H1 (cell line): ENCODE results near the gene HFE. TPM values are rescaled to one million over a fixed set of nuclear protein-coding genes. Genes with fewer than 3 reads are reported as not detected.

Source experiments
- CTCF ChIA-PET: fragments of 300-600 bp; sonication (Branson Sonifier 250); formaldehyde crosslinking; loops from one replicate; lab custom pipeline; 2021; ENCODE audit not compliant: partially characterized antibody; lab: Charles Lee
- POLR2A ChIA-PET: fragments of 300-600 bp; sonication (Branson Sonifier 250); formaldehyde crosslinking; loops from one replicate; lab custom pipeline; 2021; ENCODE audit warnings: inconsistent platforms; ENCODE audit not compliant: partially characterized antibody; lab: Charles Lee
- DNase-seq, 2 experiments: peaks; one replicate each; pipeline versions ENCODE4 v3.0.0 to v3.0.0-alpha.2; 2010 to 2022; ENCODE audit warnings: low spot score in 2 of 2, low read depth in 1 of 2, mixed read lengths in 1 of 2
- FAIRE-seq: peaks from 2 replicates; lab custom pipeline; 2011; peaks lifted over from hg19 to GRCh38; lab: Jason Lieb, UNC
- H2AFZ ChIP-seq: 2 replicates; pipeline ENCODE4 v1.8.1; 2012; ENCODE audit warnings: low read length, inconsistent platforms
- H2AK5ac ChIP-seq: 2 replicates; pipeline ENCODE4 v1.6.1; 2013; ENCODE audit warnings: low read depth, low read length
- H2BK120ac ChIP-seq: replicated peaks from 2 replicates; pipeline ENCODE3; 2013; ENCODE audit warnings: low read depth, low read length, inconsistent platforms
- H2BK12ac ChIP-seq: 2 replicates; pipeline ENCODE4 v1.6.1; 2013; ENCODE audit warnings: low read depth, low read length
- H2BK15ac ChIP-seq: 2 replicates; pipeline ENCODE4 v1.6.1; 2013; ENCODE audit warnings: low read length
- H2BK20ac ChIP-seq: 2 replicates; pipeline ENCODE4 v1.6.1; 2013; ENCODE audit warnings: low read length
- H2BK5ac ChIP-seq: 2 replicates; pipeline ENCODE4 v1.6.1; 2013; ENCODE audit warnings: low read depth, low read length
- H3K14ac ChIP-seq: 2 replicates; pipeline ENCODE4 v1.6.1; 2013; ENCODE audit warnings: inconsistent platforms; ENCODE audit not compliant: insufficient read length
- H3K18ac ChIP-seq: 2 replicates; pipeline ENCODE4 v1.6.1; 2013; ENCODE audit warnings: low read length; ENCODE audit errors: extremely low read depth
- H3K23ac ChIP-seq: 2 replicates; pipeline ENCODE4 v1.6.1; 2013; ENCODE audit warnings: inconsistent platforms; ENCODE audit not compliant: insufficient read length
- H3K23me2 ChIP-seq: 2 replicates; pipeline ENCODE4 v1.6.1; 2013; ENCODE audit warnings: low read depth, low read length
- H3K27ac ChIP-seq: 2 replicates; pipeline ENCODE4 v1.6.1; 2011; ENCODE audit warnings: low read depth, low read length, inconsistent platforms
- H3K27me3 ChIP-seq, 4 experiments: replicated peaks in 1 of 4; 1 replicate in 1 of 4; 2 replicates in 3 of 4; pipeline versions ENCODE4 v1.6.1 to v1.8.1; 2011 to 2013; ENCODE audit warnings: low read length in 3 of 4, mild to moderate bottlenecking in 3 of 4, inconsistent platforms in 2 of 4, mixed read lengths in 2 of 4, moderate library complexity in 1 of 4; ENCODE audit not compliant: control insufficient read depth in 3 of 4, insufficient read depth in 3 of 4; ENCODE audit errors: extremely low read depth in 1 of 4
- H3K36me3 ChIP-seq, 4 experiments: 2 replicates each; pipeline versions ENCODE4 v1.6.1 to v1.8.1; 2011 to 2013; ENCODE audit warnings: mild to moderate bottlenecking in 4 of 4, low read length in 3 of 4, moderate library complexity in 2 of 4, control low read depth in 1 of 4, inconsistent platforms in 1 of 4; ENCODE audit not compliant: insufficient read depth in 4 of 4, control insufficient read depth in 2 of 4
- H3K4ac ChIP-seq: replicated peaks from 2 replicates; pipeline ENCODE3; 2013; ENCODE audit warnings: low read length, low read depth, mixed read lengths, inconsistent platforms; ENCODE audit not compliant: insufficient read length
- H3K4me1 ChIP-seq, 4 experiments: replicated peaks in 1 of 4; 1 replicate in 1 of 4; 2 replicates in 3 of 4; pipeline versions ENCODE4 v1.6.1 to v1.8.1; 2011 to 2013; ENCODE audit warnings: low read length in 3 of 4, inconsistent platforms in 2 of 4, mixed read lengths in 1 of 4; ENCODE audit not compliant: insufficient read depth in 4 of 4, control insufficient read depth in 3 of 4
- H3K4me2 ChIP-seq, 2 experiments: 2 replicates each; pipeline versions ENCODE4 v1.6.1 to v1.8.1; 2011 to 2013; ENCODE audit warnings: low read depth in 2 of 2, low read length in 2 of 2, control low read depth in 1 of 2, inconsistent platforms in 1 of 2, mild to moderate bottlenecking in 1 of 2; ENCODE audit not compliant: insufficient read depth in 1 of 2
- H3K4me3 ChIP-seq, 4 experiments: fragments of 200-600, 300-600 bp in 1 of 4; sonication (generic), shearing (Covaris generic), sonication (Bioruptor Twin) in 1 of 4; 2 replicates each; pipeline versions ENCODE4 v1.5.1 to v1.8.1; 2011 to 2016; ENCODE audit warnings: low read length in 4 of 4, low read depth in 3 of 4, control low read depth in 2 of 4, inconsistent platforms in 2 of 4, mild to moderate bottlenecking in 2 of 4, mixed read lengths in 1 of 4, moderate library complexity in 1 of 4; ENCODE audit not compliant: insufficient read depth in 2 of 4; ENCODE audit errors: extremely low read depth in 1 of 4
- H3K56ac ChIP-seq: replicated peaks from 2 replicates; pipeline ENCODE3; 2013; ENCODE audit warnings: low read depth, mild to moderate bottlenecking, mixed read lengths, low read length, inconsistent platforms; ENCODE audit not compliant: insufficient read length
- H3K79me1 ChIP-seq: 2 replicates; pipeline ENCODE4 v1.6.1; 2013; ENCODE audit warnings: low read depth, low read length, control low read depth
- H3K79me2 ChIP-seq, 2 experiments: 2 replicates each; pipeline versions ENCODE4 v1.6.1 to v1.8.1; 2012 to 2013; ENCODE audit warnings: low read length in 2 of 2, mild to moderate bottlenecking in 2 of 2, inconsistent platforms in 1 of 2; ENCODE audit not compliant: insufficient read depth in 2 of 2, control insufficient read depth in 1 of 2
- H3K9ac ChIP-seq, 4 experiments: replicated peaks in 1 of 4; 1 replicate in 1 of 4; 2 replicates in 3 of 4; pipeline versions ENCODE4 v1.6.1 to v1.8.1; 2011 to 2013; ENCODE audit warnings: low read depth in 3 of 4, low read length in 3 of 4, control low read depth in 2 of 4, mild to moderate bottlenecking in 2 of 4, moderate library complexity in 2 of 4, inconsistent platforms in 1 of 4; ENCODE audit errors: extremely low read depth in 1 of 4
- H3K9me3 ChIP-seq, 2 experiments: 2 replicates each; pipeline versions ENCODE4 v1.6.1 to v1.8.1; 2012 to 2013; ENCODE audit warnings: mild to moderate bottlenecking in 2 of 2, moderate library complexity in 2 of 2, control low read depth in 1 of 2, inconsistent platforms in 1 of 2, low read depth in 1 of 2, low read length in 1 of 2, mixed read lengths in 1 of 2; ENCODE audit not compliant: insufficient read depth in 2 of 2
- H4K20me1 ChIP-seq, 2 experiments: replicated peaks in 1 of 2; 2 replicates each; pipeline versions ENCODE3 to v1.8.1; 2011 to 2013; ENCODE audit warnings: inconsistent platforms in 2 of 2, low read length in 2 of 2, mild to moderate bottlenecking in 1 of 2; ENCODE audit not compliant: insufficient read depth in 2 of 2, control insufficient read depth in 1 of 2
- H4K5ac ChIP-seq: 2 replicates; pipeline ENCODE4 v1.6.1; 2013; ENCODE audit warnings: low read length, low read depth, mixed read lengths, inconsistent platforms; ENCODE audit not compliant: insufficient read length
- H4K8ac ChIP-seq: 2 replicates; pipeline ENCODE4 v1.8.0; 2013; ENCODE audit warnings: mild to moderate bottlenecking, moderate library complexity, low read length, inconsistent platforms; ENCODE audit not compliant: insufficient read depth; ENCODE audit errors: extremely low read depth
- H4K91ac ChIP-seq: replicated peaks from 2 replicates; pipeline ENCODE3; 2013; ENCODE audit warnings: low read length, mixed read lengths, inconsistent platforms; ENCODE audit not compliant: insufficient read length
- ATF3 ChIP-seq: IDR thresholded peaks from 2 replicates; pipeline ENCODE4 v1.6.1; 2011; ENCODE audit warnings: low read depth, mild to moderate bottlenecking, low read length; ENCODE audit not compliant: insufficient read depth
- CHD2 ChIP-seq: IDR thresholded peaks from 2 replicates; pipeline ENCODE4 v1.6.1; 2012; ENCODE audit warnings: low read length, improper control_type of control experiment
- CREB1 ChIP-seq: IDR thresholded peaks from 2 replicates; pipeline ENCODE4 v1.6.1; 2012; ENCODE audit warnings: inconsistent platforms
- HDAC6 ChIP-seq: IDR thresholded peaks from one replicate; pipeline ENCODE4 v1.7.1; 2012; ENCODE audit warnings: low read depth, mild to moderate bottlenecking, inconsistent platforms, low read length, moderate library complexity
- RBBP5 ChIP-seq: IDR thresholded peaks from 2 replicates; pipeline ENCODE4 v1.7.1; 2012; ENCODE audit warnings: low read depth, mild to moderate bottlenecking, inconsistent platforms, low read length, moderate library complexity, borderline replicate concordance
- TEAD4 ChIP-seq: IDR thresholded peaks from 2 replicates; pipeline ENCODE4 v1.6.1; 2012; ENCODE audit warnings: low read depth, low read length, inconsistent platforms, mixed read lengths
- WGBS, 2 experiments: shearing (Covaris generic) in 1 of 2; methylation state at CpG; one replicate each; pipeline versions ENCODE4 v1.1.6 to v1.1.7; 2013 to 2015; ENCODE audit warnings: low lambda C conversion rate in 2 of 2, mixed read lengths in 2 of 2, inconsistent platforms in 1 of 2, low coverage in 1 of 2, missing lambda C conversion rate in 1 of 2; ENCODE audit not compliant: insufficient replicate concordance in 2 of 2, insufficient coverage in 1 of 2, insufficient read length in 1 of 2; ENCODE audit errors: extremely low coverage in 1 of 2, missing lambda C conversion rate in 1 of 2; 5-methylcytosine and 5-hydroxymethylcytosine counted together
- polyA plus RNA-seq, 7 experiments: library from polyadenylated mRNA; depleted of rRNA in 3 of 7; stranded (reverse) in 5 of 7; unstranded in 2 of 7; fragments of >200 nt in 5 of 7; fragments of 200-250 nt in 2 of 7; gene quantifications; 1 replicate in 5 of 7; 2 replicates in 1 of 7; 4 replicates in 1 of 7; pipeline versions ENCODE4 v1.2.1 to v1.2.3, GENCODE V29; 2011 to 2013; ENCODE audit warnings: missing spikeins in 2 of 7, mixed read lengths in 2 of 7
- total RNA-seq: library from RNA; stranded (reverse); fragmentation: NEBNext Ultra II Directional; extraction: Animal tissue kit (Norgen Biotek cat#: 25700); gene quantifications from 2 replicates; pipeline ENCODE4 v1.2.1, GENCODE V29; 2021

Gene HFE
- total and polyA plus RNA-seq, 2 of the 8 experiments (the other 6 are each of a cell fraction or from before 2014, with no cell fraction given): 1.6 to 2.0 TPM

- no peak overlapping the region for H3K4me3 ChIP-seq
- no peaks in the 10 kb centered on the region for H3K4me1 ChIP-seq
- H3K4ac ChIP-seq: no peak overlapping the region
- no peak overlapping the region for H3K14ac ChIP-seq
- H3K23me2 ChIP-seq: no peaks in the 10 kb centered on the region; the same call in 1 of the 2 replicates
- WGBS, 2 experiments: 100% methylated on average over 1 of the region's 1 CpG; no CpG with 5 or more reads in 1 of the 2 experiments
- no peak for TF ChIP-seq TEAD4
- TF ChIP-seq CREB1: no peak
- TF ChIP-seq HDAC6: no peak
- TF ChIP-seq CHD2: no peak
- no peak for TF ChIP-seq RBBP5
- TF ChIP-seq ATF3: no peak
- H4K91ac ChIP-seq: no peak overlapping the region
- no peak overlapping the region for H3K27ac ChIP-seq
- no peak overlapping the region for H4K8ac ChIP-seq
- no peak overlapping the region for H2AK5ac ChIP-seq
- no peaks in the 10 kb centered on the region for H3K9me3 ChIP-seq
- H2BK12ac ChIP-seq: no peak overlapping the region
- H3K79me2 ChIP-seq: peaks cover 0 to 30% of the 10 kb centered on the region in 2 experiments; a peak in 3 of 4 replicates
- H2BK20ac ChIP-seq: no peak overlapping the region
- H2AFZ ChIP-seq: no peak overlapping the region
- no peak overlapping the region for H3K56ac ChIP-seq
- no peak overlapping the region for H2BK15ac ChIP-seq
- H3K9ac ChIP-seq: no peak overlapping the region
- CTCF ChIA-PET: interaction anchor here (1.5 kb wide), 1 partner anchor 66 kb away, joined by 4 read pairs; no protein-coding TSS in a partner anchor
- H3K36me3 ChIP-seq: peaks cover 0 to 9% (median 2%) of the 10 kb centered on the region in 4 experiments; a peak in 3 of 8 replicates
- FAIRE-seq: no peak
- DNase-seq: no peak
- no peak overlapping the region for H2BK120ac ChIP-seq
- POLR2A ChIA-PET: interaction anchor here (0.8 to 17.3 kb wide), 8 partner anchors 10 to 121 kb away, joined by 3 to 1244 read pairs (median 6); a partner anchor contains a TSS
- H3K18ac ChIP-seq: no peak overlapping the region
- peaks cover 4 to 10% of the 10 kb centered on the region in 2 experiments for H4K20me1 ChIP-seq
- H3K27me3 ChIP-seq: no peaks in the 10 kb centered on the region
- no peak overlapping the region for H3K4me2 ChIP-seq
- H4K5ac ChIP-seq: no peak overlapping the region
- no peak overlapping the region for H3K23ac ChIP-seq
- no peak overlapping the region for H2BK5ac ChIP-seq
- no peaks in the 10 kb centered on the region for H3K79me1 ChIP-seq
Observed at GRCh38 chr6:26129656-26130055, 42.4 kb downstream of the HFE start.
